ENCODE measurements around the gene ECE1.

ECE1 gene

GRCh38 chr1:21237446-21238088 lies 52.7 kb downstream of the ECE1 start:
- Histone ChIP-seq H3K4me1 (ENCODE audit: insufficient read depth, low read length, poor library complexity, severe bottlenecking) (no peaks in the 10 kb centered on the region), H3K36me3 (ENCODE audit: insufficient read depth, low read length) (peaks cover 5% of the 10 kb centered on the region; the same call in 1 of the 2 replicates), H3K9me3 (ENCODE audit: insufficient read depth, low read depth, low read length) (no peaks in the 10 kb centered on the region), H2AFZ (ENCODE audit: low read length) (no peak overlapping the region), H4K20me1 (ENCODE audit: insufficient read depth, low read length, poor library complexity, severe bottlenecking) (no peaks in the 10 kb centered on the region), H3K9ac (ENCODE audit: low read depth, low read length, poor library complexity, severe bottlenecking) (no peak overlapping the region), H3K9me2 (replicated peaks; ENCODE audit: low read depth, low read length) (no peaks in the 10 kb centered on the region), H3K27me3 (ENCODE audit: insufficient read depth, low read length, poor library complexity, severe bottlenecking) (no peaks in the 10 kb centered on the region), H3K4me2 (ENCODE audit: low read depth, low read length, poor library complexity, severe bottlenecking) (no peak overlapping the region), H3F3A (ENCODE audit: low read depth) (no peaks in the 10 kb centered on the region), H3K79me2 (ENCODE audit: insufficient read depth, low read length) (no peaks in the 10 kb centered on the region), H3K4me3 (ENCODE audit: low read length, poor library complexity, severe bottlenecking) (no peak overlapping the region)
- TF ChIP-seq EZH2phosphoT487 (IDR thresholded peaks at IDR 0.05; ENCODE audit: borderline replicate concordance) (no peak), CTCF (conservative IDR thresholded peaks at IDR 0.05; ENCODE audit: low read length) (no peak)

GRCh38 chr1:21236178-21236577 lies 54.1 kb downstream of the ECE1 start:
- Histone ChIP-seq H4K20me1 (ENCODE audit: insufficient read depth, low read length, poor library complexity, severe bottlenecking) (no peaks in the 10 kb centered on the region), H3K36me3 (ENCODE audit: insufficient read depth, low read length) (peaks cover 5% of the 10 kb centered on the region; the same call in 1 of the 2 replicates), H3K9ac (ENCODE audit: low read depth, low read length, poor library complexity, severe bottlenecking) (no peak overlapping the region), H3F3A (ENCODE audit: low read depth) (no peaks in the 10 kb centered on the region), H3K27me3 (ENCODE audit: insufficient read depth, low read length, poor library complexity, severe bottlenecking) (no peaks in the 10 kb centered on the region), H3K79me2 (ENCODE audit: insufficient read depth, low read length) (no peaks in the 10 kb centered on the region), H3K4me1 (ENCODE audit: insufficient read depth, low read length, poor library complexity, severe bottlenecking) (no peaks in the 10 kb centered on the region), H3K4me2 (ENCODE audit: low read depth, low read length, poor library complexity, severe bottlenecking) (no peak overlapping the region), H2AFZ (ENCODE audit: low read length) (no peak overlapping the region), H3K9me2 (replicated peaks; ENCODE audit: low read depth, low read length) (no peaks in the 10 kb centered on the region), H3K4me3 (ENCODE audit: low read length, poor library complexity, severe bottlenecking) (no peak overlapping the region), H3K9me3 (ENCODE audit: insufficient read depth, low read depth, low read length) (no peaks in the 10 kb centered on the region)
- TF ChIP-seq EZH2phosphoT487 (IDR thresholded peaks at IDR 0.05; ENCODE audit: borderline replicate concordance), result no peak
- TF ChIP-seq CTCF (conservative IDR thresholded peaks at IDR 0.05; ENCODE audit: low read length), result no peak

- Histone ChIP-seq H2AFZ (ENCODE audit: low read length) (no peak overlapping the region), H3K9ac (ENCODE audit: low read depth, low read length, poor library complexity, severe bottlenecking) (no peak overlapping the region), H3K79me2 (ENCODE audit: insufficient read depth, low read length) (no peaks in the 10 kb centered on the region), H3K9me2 (replicated peaks; ENCODE audit: low read depth, low read length) (no peaks in the 10 kb centered on the region), H3F3A (ENCODE audit: low read depth) (no peaks in the 10 kb centered on the region), H4K20me1 (ENCODE audit: insufficient read depth, low read length, poor library complexity, severe bottlenecking) (no peaks in the 10 kb centered on the region), H3K27me3 (ENCODE audit: insufficient read depth, low read length, poor library complexity, severe bottlenecking) (no peaks in the 10 kb centered on the region), H3K4me1 (ENCODE audit: insufficient read depth, low read length, poor library complexity, severe bottlenecking) (no peaks in the 10 kb centered on the region), H3K4me3 (ENCODE audit: low read length, poor library complexity, severe bottlenecking) (no peak overlapping the region), H3K9me3 (ENCODE audit: insufficient read depth, low read depth, low read length) (no peaks in the 10 kb centered on the region), H3K4me2 (ENCODE audit: low read depth, low read length, poor library complexity, severe bottlenecking) (no peak overlapping the region), H3K36me3 (ENCODE audit: insufficient read depth, low read length) (peaks cover 5% of the 10 kb centered on the region; the same call in 1 of the 2 replicates)
- no peak for TF ChIP-seq CTCF (conservative IDR thresholded peaks at IDR 0.05; ENCODE audit: low read length)
- no peak for TF ChIP-seq EZH2phosphoT487 (IDR thresholded peaks at IDR 0.05; ENCODE audit: borderline replicate concordance)
Observed at GRCh38 chr1:21234779-21235178, 55.5 kb downstream of the ECE1 start.
